WTC11 (cell line): ENCODE results near the gene CMTM4. TPM values are rescaled to one million over a fixed set of nuclear protein-coding genes. Genes with fewer than 3 reads are reported as not detected.

Experiments used
- ATAC-seq: fragments of 200-7000 bp; cut with Tn5 transposase; 2 replicates; pipeline ENCODE4 v1.10.0; 2021; ENCODE audit warnings: mild to moderate bottlenecking, moderate library complexity
- CTCF ChIA-PET: fragments of 300-600 bp; sonication (Branson Sonifier 250); formaldehyde crosslinking; loops from one replicate; lab custom pipeline; 2021; ENCODE audit warnings: antibody characterized with exemption; lab: Charles Lee
- POLR2A ChIA-PET: fragments of 350-600 bp; sonication (Branson Sonifier 250); formaldehyde crosslinking; loops from one replicate; lab custom pipeline; 2021; ENCODE audit warnings: antibody characterized with exemption; lab: Charles Lee
- DNase-seq: peaks from one replicate; pipeline ENCODE4 v3.0.0; 2021; ENCODE audit warnings: low spot score
- H3K27ac Mint-ChIP-seq: 2 replicates; pipeline ENCODE4 v1.8.0; 2021; ENCODE audit warnings: mixed read lengths
- H3K27me3 Mint-ChIP-seq: 2 replicates; pipeline ENCODE4 v1.8.0; 2021; ENCODE audit warnings: low read depth, mild to moderate bottlenecking, moderate library complexity, mixed read lengths
- H3K36me3 Mint-ChIP-seq: 2 replicates; pipeline ENCODE4 v1.8.0; 2021; ENCODE audit warnings: mixed read lengths
- H3K4me1 Mint-ChIP-seq: 2 replicates; pipeline ENCODE4 v1.8.0; 2022; ENCODE audit warnings: mixed read lengths
- H3K4me3 Mint-ChIP-seq: 2 replicates; pipeline ENCODE4 v1.8.0; 2021; ENCODE audit warnings: mild to moderate bottlenecking, moderate library complexity, mixed read lengths
- H3K9me3 Mint-ChIP-seq: 2 replicates; pipeline ENCODE4 v1.8.0; 2021; ENCODE audit warnings: mixed read lengths
- ATF1 ChIP-seq: sonication (generic); formaldehyde crosslinking; IDR thresholded peaks from 2 replicates; pipeline ENCODE4 v1.8.1; 2023; ENCODE audit warnings: mild to moderate bottlenecking, moderate library complexity, missing genetic modification reagents
- CTCF ChIP-seq: fragments of 200-600 bp; IDR thresholded peaks from 2 replicates; pipeline ENCODE4 v1.8.0; 2022; ENCODE audit warnings: antibody characterized with exemption
- FOXJ3 ChIP-seq: sonication (generic); formaldehyde crosslinking; IDR thresholded peaks from 2 replicates; pipeline ENCODE4 v1.9.0; 2021; ENCODE audit warnings: missing genetic modification reagents, mild to moderate bottlenecking, borderline replicate concordance
- FOXP1 ChIP-seq: sonication (generic); formaldehyde crosslinking; IDR thresholded peaks from 2 replicates; pipeline ENCODE4 v1.8.0; 2022; ENCODE audit warnings: missing genetic modification reagents, mild to moderate bottlenecking, moderate library complexity, borderline replicate concordance
- GRHL2 ChIP-seq: fragments of 250-450 bp; sonication (Bioruptor Pico); IDR thresholded peaks from 2 replicates; pipeline ENCODE4 v1.8.0; 2022; ENCODE audit warnings: mild to moderate bottlenecking, moderate library complexity; ENCODE audit not compliant: insufficient replicate concordance, severe bottlenecking
- IRF2 ChIP-seq: sonication (generic); formaldehyde crosslinking; IDR thresholded peaks from 2 replicates; pipeline ENCODE4 v1.8.0; 2022; ENCODE audit warnings: low read depth, missing genetic modification reagents, borderline replicate concordance
- JUN ChIP-seq: sonication (generic); formaldehyde crosslinking; IDR thresholded peaks from 2 replicates; pipeline ENCODE4 v1.8.0; 2023; ENCODE audit warnings: mild to moderate bottlenecking, missing genetic modification reagents
- NR1H2 ChIP-seq: sonication (generic); formaldehyde crosslinking; IDR thresholded peaks from 2 replicates; pipeline ENCODE4 v1.9.0; 2021; ENCODE audit warnings: mild to moderate bottlenecking, moderate library complexity, missing genetic modification reagents
- NR2C2 ChIP-seq: sonication (generic); formaldehyde crosslinking; IDR thresholded peaks from 2 replicates; pipeline ENCODE4 v1.8.0; 2022; ENCODE audit warnings: mild to moderate bottlenecking, missing genetic modification reagents
- SP1 ChIP-seq: sonication (generic); formaldehyde crosslinking; conservative IDR thresholded peaks from 2 replicates; pipeline ENCODE4 v1.8.1; 2022; ENCODE audit warnings: missing genetic modification reagents
- ZNF121 ChIP-seq: sonication (generic); formaldehyde crosslinking; IDR thresholded peaks from 2 replicates; pipeline ENCODE4 v1.8.0; 2023; ENCODE audit warnings: missing genetic modification reagents
- ZNF281 ChIP-seq: sonication (generic); formaldehyde crosslinking; IDR thresholded peaks from 2 replicates; pipeline ENCODE4 v1.8.0; 2023; ENCODE audit warnings: mild to moderate bottlenecking, missing genetic modification reagents
- ZNF425 ChIP-seq: fragments of 250-450 bp; sonication (Bioruptor Pico); conservative IDR thresholded peaks from 2 replicates; pipeline ENCODE4 v1.9.0; 2021; ENCODE audit warnings: mild to moderate bottlenecking
- ZSCAN18 ChIP-seq: fragments of 250-450 bp; sonication (Bioruptor Pico); IDR thresholded peaks from 2 replicates; pipeline ENCODE4 v2.1.2; 2022; ENCODE audit warnings: mild to moderate bottlenecking, moderate library complexity
- total RNA-seq: library from RNA; stranded (reverse); gene quantifications from 3 replicates; pipeline ENCODE4 v1.2.3, GENCODE V29; 2021
- TF ChIP-seq, protein P1 (sequence below): sonication (generic); formaldehyde crosslinking; IDR thresholded peaks from 2 replicates; pipeline ENCODE4 v1.8.1; 2023; ENCODE audit warnings: mild to moderate bottlenecking, missing genetic modification reagents
- TF ChIP-seq, protein P2 (sequence below): sonication (generic); formaldehyde crosslinking; IDR thresholded peaks from 2 replicates; pipeline ENCODE4 v1.8.1; 2023; ENCODE audit warnings: mild to moderate bottlenecking, missing genetic modification reagents, moderate library complexity
- TF ChIP-seq, protein P3 (sequence below): sonication (generic); formaldehyde crosslinking; IDR thresholded peaks from 2 replicates; pipeline ENCODE4 v1.8.1; 2022; ENCODE audit warnings: mild to moderate bottlenecking, moderate library complexity, missing genetic modification reagents
- TF ChIP-seq, protein P4 (sequence below): sonication (generic); formaldehyde crosslinking; IDR thresholded peaks from 2 replicates; pipeline ENCODE4 v1.8.1; 2022; ENCODE audit warnings: mild to moderate bottlenecking, missing genetic modification reagents, moderate library complexity, borderline replicate concordance
- TF ChIP-seq, protein P5 (sequence below): sonication (generic); formaldehyde crosslinking; IDR thresholded peaks from 2 replicates; pipeline ENCODE4 v1.8.0; 2023; ENCODE audit warnings: missing genetic modification reagents

CMTM4 gene
- total RNA-seq, 1 experiment from 2014 or later: 56.2 TPM

GRCh38 chr16:66581246-66581952 lies 115.1 kb downstream of the CMTM4 start:
- CTCF ChIA-PET: interaction anchor here (0.7 to 1.3 kb wide), 2 partner anchors 30 to 71 kb away, joined by 3 read pairs; no protein-coding TSS in a partner anchor
- H3K4me3 Mint-ChIP-seq: no peak overlapping the region
- TF ChIP-seq CTCF: no peak
- TF ChIP-seq ZSCAN18 (CRISPR knock-in tag): no peak
- TF ChIP-seq ATF1: no peak
- no peak for TF ChIP-seq FOXP1
- TF ChIP-seq, protein P1, sequence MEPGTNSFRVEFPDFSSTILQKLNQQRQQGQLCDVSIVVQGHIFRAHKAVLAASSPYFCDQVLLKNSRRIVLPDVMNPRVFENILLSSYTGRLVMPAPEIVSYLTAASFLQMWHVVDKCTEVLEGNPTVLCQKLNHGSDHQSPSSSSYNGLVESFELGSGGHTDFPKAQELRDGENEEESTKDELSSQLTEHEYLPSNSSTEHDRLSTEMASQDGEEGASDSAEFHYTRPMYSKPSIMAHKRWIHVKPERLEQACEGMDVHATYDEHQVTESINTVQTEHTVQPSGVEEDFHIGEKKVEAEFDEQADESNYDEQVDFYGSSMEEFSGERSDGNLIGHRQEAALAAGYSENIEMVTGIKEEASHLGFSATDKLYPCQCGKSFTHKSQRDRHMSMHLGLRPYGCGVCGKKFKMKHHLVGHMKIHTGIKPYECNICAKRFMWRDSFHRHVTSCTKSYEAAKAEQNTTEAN: no peak
- no peak for TF ChIP-seq NR1H2 (CRISPR knock-in tag)
- no peak for TF ChIP-seq IRF2
- no peak for TF ChIP-seq ZNF121 (CRISPR knock-in tag)
- TF ChIP-seq, protein P2, sequence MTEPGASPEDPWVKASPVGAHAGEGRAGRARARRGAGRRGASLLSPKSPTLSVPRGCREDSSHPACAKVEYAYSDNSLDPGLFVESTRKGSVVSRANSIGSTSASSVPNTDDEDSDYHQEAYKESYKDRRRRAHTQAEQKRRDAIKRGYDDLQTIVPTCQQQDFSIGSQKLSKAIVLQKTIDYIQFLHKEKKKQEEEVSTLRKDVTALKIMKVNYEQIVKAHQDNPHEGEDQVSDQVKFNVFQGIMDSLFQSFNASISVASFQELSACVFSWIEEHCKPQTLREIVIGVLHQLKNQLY (CRISPR knock-in tag): no peak
- no peak for TF ChIP-seq JUN
- TF ChIP-seq ZNF425 (CRISPR knock-in tag): no peak
- TF ChIP-seq ZNF281 (CRISPR knock-in tag): no peak
- TF ChIP-seq, protein P3, sequence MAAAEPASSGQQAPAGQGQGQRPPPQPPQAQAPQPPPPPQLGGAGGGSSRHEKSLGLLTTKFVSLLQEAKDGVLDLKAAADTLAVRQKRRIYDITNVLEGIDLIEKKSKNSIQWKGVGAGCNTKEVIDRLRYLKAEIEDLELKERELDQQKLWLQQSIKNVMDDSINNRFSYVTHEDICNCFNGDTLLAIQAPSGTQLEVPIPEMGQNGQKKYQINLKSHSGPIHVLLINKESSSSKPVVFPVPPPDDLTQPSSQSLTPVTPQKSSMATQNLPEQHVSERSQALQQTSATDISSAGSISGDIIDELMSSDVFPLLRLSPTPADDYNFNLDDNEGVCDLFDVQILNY (CRISPR knock-in tag): no peak
- TF ChIP-seq FOXJ3 (CRISPR knock-in tag): no peak
- TF ChIP-seq NR2C2 (CRISPR knock-in tag): no peak
- TF ChIP-seq, protein P4, sequence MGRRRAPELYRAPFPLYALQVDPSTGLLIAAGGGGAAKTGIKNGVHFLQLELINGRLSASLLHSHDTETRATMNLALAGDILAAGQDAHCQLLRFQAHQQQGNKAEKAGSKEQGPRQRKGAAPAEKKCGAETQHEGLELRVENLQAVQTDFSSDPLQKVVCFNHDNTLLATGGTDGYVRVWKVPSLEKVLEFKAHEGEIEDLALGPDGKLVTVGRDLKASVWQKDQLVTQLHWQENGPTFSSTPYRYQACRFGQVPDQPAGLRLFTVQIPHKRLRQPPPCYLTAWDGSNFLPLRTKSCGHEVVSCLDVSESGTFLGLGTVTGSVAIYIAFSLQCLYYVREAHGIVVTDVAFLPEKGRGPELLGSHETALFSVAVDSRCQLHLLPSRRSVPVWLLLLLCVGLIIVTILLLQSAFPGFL (CRISPR knock-in tag): no peak
- no peak for TF ChIP-seq GRHL2 (CRISPR knock-in tag)
- TF ChIP-seq SP1 (CRISPR knock-in tag): no peak
- TF ChIP-seq, protein P5, sequence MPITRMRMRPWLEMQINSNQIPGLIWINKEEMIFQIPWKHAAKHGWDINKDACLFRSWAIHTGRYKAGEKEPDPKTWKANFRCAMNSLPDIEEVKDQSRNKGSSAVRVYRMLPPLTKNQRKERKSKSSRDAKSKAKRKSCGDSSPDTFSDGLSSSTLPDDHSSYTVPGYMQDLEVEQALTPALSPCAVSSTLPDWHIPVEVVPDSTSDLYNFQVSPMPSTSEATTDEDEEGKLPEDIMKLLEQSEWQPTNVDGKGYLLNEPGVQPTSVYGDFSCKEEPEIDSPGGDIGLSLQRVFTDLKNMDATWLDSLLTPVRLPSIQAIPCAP (CRISPR knock-in tag): no peak
- TF ChIP-seq, all 79 proteins: peak for 0
- H3K36me3 Mint-ChIP-seq: no peaks in the 10 kb centered on the region
- no peak overlapping the region for H3K27ac Mint-ChIP-seq
- DNase-seq (no peak), ATAC-seq (no peak)
- no peaks in the 10 kb centered on the region for H3K9me3 Mint-ChIP-seq
- peaks cover 46% of the 10 kb centered on the region for H3K27me3 Mint-ChIP-seq
- POLR2A ChIA-PET: interaction anchor here (1.0 kb wide), 1 partner anchor 29 kb away, joined by 3 read pairs; the partner anchor contains the start of gene CKLF
- peaks cover 33% of the 10 kb centered on the region for H3K4me1 Mint-ChIP-seq
